ENCODE measurements around the gene PSG1. TPM values are rescaled to one million over a fixed set of nuclear protein-coding genes. Genes with fewer than 3 reads are reported as not detected.
"Not testable (repeated sequence)": the region's sequence is repeated elsewhere in the genome, so short reads cannot be mapped to it uniquely, and the experiment has no call there.

Gene PSG1
- total RNA-seq, 1 experiment from 2014 or later, result not detected

DNA sequence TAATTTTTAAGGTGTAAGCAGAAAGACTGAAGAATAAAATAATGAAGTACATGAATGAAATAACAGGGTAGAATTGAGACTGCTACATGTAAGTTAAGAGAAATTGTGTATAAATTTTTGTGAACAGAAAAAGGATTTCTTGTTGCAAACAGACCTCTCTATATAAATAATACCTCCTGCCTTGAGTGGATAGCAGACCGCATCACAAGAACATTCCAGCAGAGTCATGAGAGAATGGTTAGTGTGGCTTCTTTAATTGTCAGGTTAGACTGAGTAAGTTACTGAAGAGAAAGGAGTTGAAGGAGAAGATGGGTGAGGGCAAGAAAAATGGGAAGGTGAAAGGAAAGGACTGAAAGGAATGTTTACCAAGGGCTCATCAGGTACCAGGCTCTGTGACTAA is 19.6 kb upstream of the PSG1 start:
- not testable (repeated sequence) for H4K8ac ChIP-seq (replicated peaks; ENCODE audit: insufficient read length, low read depth, low read length); H3K27me3 Mint-ChIP-seq (ENCODE audit: low read depth); H3K14ac ChIP-seq (ENCODE audit: insufficient read depth, low read length); H2BK15ac ChIP-seq (ENCODE audit: low read depth, low read length); H3K79me1 ChIP-seq (ENCODE audit: insufficient read depth, low read depth, low read length, poor library complexity, severe bottlenecking); H3K9ac ChIP-seq (ENCODE audit: extremely low read depth, insufficient read length, low read length); H3K4me3 Mint-ChIP-seq; H3K23ac ChIP-seq (ENCODE audit: insufficient read length, low read depth, low read length); H4K91ac ChIP-seq (ENCODE audit: insufficient read length, low read depth, low read length); H3K23me2 ChIP-seq (ENCODE audit: insufficient read length, low read depth, low read length, poor library complexity, severe bottlenecking); H4K5ac ChIP-seq (ENCODE audit: insufficient read length, low read depth, low read length); H3T11ph ChIP-seq (ENCODE audit: low read length); H3K79me2 ChIP-seq (ENCODE audit: insufficient read depth, low read length); H3K27me3 ChIP-seq (ENCODE audit: insufficient read depth, low read length); H3K18ac ChIP-seq (ENCODE audit: insufficient read length, low read depth, low read length); H3K27ac ChIP-seq (ENCODE audit: insufficient read length, low read depth, low read length); H4K20me1 ChIP-seq (ENCODE audit: control insufficient read depth, insufficient read depth, insufficient read length); H2BK120ac ChIP-seq (ENCODE audit: low read depth, low read length, poor library complexity, severe bottlenecking); H2BK20ac ChIP-seq (ENCODE audit: low read depth, low read length, poor library complexity, severe bottlenecking); H2AK5ac ChIP-seq (ENCODE audit: insufficient read length, low read length); H3K56ac ChIP-seq (ENCODE audit: insufficient read length, low read depth, low read length); H3K4me1 Mint-ChIP-seq; H3K4me1 ChIP-seq (ENCODE audit: insufficient read depth, low read length); H2BK12ac ChIP-seq (ENCODE audit: insufficient read length, low read depth, low read length); H3K4me2 ChIP-seq (ENCODE audit: insufficient read depth, insufficient read length, low read length); H2BK5ac ChIP-seq (ENCODE audit: insufficient read length, low read length); DNase-seq; H3K4ac ChIP-seq (ENCODE audit: low read depth, low read length); H3K27ac Mint-ChIP-seq; H2AFZ ChIP-seq (ENCODE audit: low read length)
- peaks cover 31% of the 10 kb centered on the region for H3K9me3 ChIP-seq (ENCODE audit: control insufficient read depth, low read depth, low read length)
- Mint-ChIP-seq H3K9me3 (peaks cover 88 to 92% of the 10 kb centered on the region in 2 experiments), H3K36me3 (ENCODE audit: insufficient read depth in 1 of 3, low read depth in 3 of 3) (peaks cover 0 to 16% (median 8%) of the 10 kb centered on the region in 3 experiments; a peak in 6 of 7 replicates)
- WGBS (ENCODE audit: extremely low coverage, insufficient read length, low lambda C conversion rate), result no CpG with 5 or more reads among the region's 1 CpG

GRCh38 chr19:42898656-42899055 is 19.1 kb upstream of the PSG1 start:
- not testable (repeated sequence) for H4K8ac ChIP-seq (replicated peaks; ENCODE audit: insufficient read length, low read depth, low read length); H2BK12ac ChIP-seq (ENCODE audit: insufficient read length, low read depth, low read length); H3K23ac ChIP-seq (ENCODE audit: insufficient read length, low read depth, low read length); H3K27ac ChIP-seq (ENCODE audit: insufficient read length, low read depth, low read length); H3K79me1 ChIP-seq (ENCODE audit: insufficient read depth, low read depth, low read length, poor library complexity, severe bottlenecking); H3K18ac ChIP-seq (ENCODE audit: insufficient read length, low read depth, low read length); H2BK15ac ChIP-seq (ENCODE audit: low read depth, low read length); H3K4me2 ChIP-seq (ENCODE audit: insufficient read depth, insufficient read length, low read length); H3K4me1 Mint-ChIP-seq; H4K91ac ChIP-seq (ENCODE audit: insufficient read length, low read depth, low read length); H3K23me2 ChIP-seq (ENCODE audit: insufficient read length, low read depth, low read length, poor library complexity, severe bottlenecking); H4K20me1 ChIP-seq (ENCODE audit: control insufficient read depth, insufficient read depth, insufficient read length); H3K14ac ChIP-seq (ENCODE audit: insufficient read depth, low read length); H3K4me1 ChIP-seq (ENCODE audit: insufficient read depth, low read length); H3K27me3 Mint-ChIP-seq (ENCODE audit: low read depth); H3T11ph ChIP-seq (ENCODE audit: low read length); H2AFZ ChIP-seq (ENCODE audit: low read length); H3K27ac Mint-ChIP-seq; H3K27me3 ChIP-seq (ENCODE audit: insufficient read depth, low read length); H2AK5ac ChIP-seq (ENCODE audit: insufficient read length, low read length); H3K4me3 Mint-ChIP-seq; H3K79me2 ChIP-seq (ENCODE audit: insufficient read depth, low read length); H3K9ac ChIP-seq (ENCODE audit: extremely low read depth, insufficient read length, low read length); H3K56ac ChIP-seq (ENCODE audit: insufficient read length, low read depth, low read length); DNase-seq; H2BK120ac ChIP-seq (ENCODE audit: low read depth, low read length, poor library complexity, severe bottlenecking); H3K4ac ChIP-seq (ENCODE audit: low read depth, low read length); H4K5ac ChIP-seq (ENCODE audit: insufficient read length, low read depth, low read length); H2BK5ac ChIP-seq (ENCODE audit: insufficient read length, low read length); H2BK20ac ChIP-seq (ENCODE audit: low read depth, low read length, poor library complexity, severe bottlenecking)
- peaks cover 31% of the 10 kb centered on the region for H3K9me3 ChIP-seq (ENCODE audit: control insufficient read depth, low read depth, low read length)
- Mint-ChIP-seq H3K9me3 (peaks cover 87 to 88% of the 10 kb centered on the region in 2 experiments), H3K36me3 (ENCODE audit: insufficient read depth in 1 of 3, low read depth in 3 of 3) (peaks cover 0 to 16% (median 8%) of the 10 kb centered on the region in 3 experiments; a peak in 6 of 7 replicates)
- no CpG with 5 or more reads among the region's 1 CpG for WGBS (ENCODE audit: extremely low coverage, insufficient read length, low lambda C conversion rate)

All from H9 (cell line).